ENCODE data around the gene ARL5A.

Gene ARL5A

GRCh38 chr2:151857650-151858049, 29.4 kb upstream of the ARL5A start:
- TF ChIP-seq, protein P1, sequence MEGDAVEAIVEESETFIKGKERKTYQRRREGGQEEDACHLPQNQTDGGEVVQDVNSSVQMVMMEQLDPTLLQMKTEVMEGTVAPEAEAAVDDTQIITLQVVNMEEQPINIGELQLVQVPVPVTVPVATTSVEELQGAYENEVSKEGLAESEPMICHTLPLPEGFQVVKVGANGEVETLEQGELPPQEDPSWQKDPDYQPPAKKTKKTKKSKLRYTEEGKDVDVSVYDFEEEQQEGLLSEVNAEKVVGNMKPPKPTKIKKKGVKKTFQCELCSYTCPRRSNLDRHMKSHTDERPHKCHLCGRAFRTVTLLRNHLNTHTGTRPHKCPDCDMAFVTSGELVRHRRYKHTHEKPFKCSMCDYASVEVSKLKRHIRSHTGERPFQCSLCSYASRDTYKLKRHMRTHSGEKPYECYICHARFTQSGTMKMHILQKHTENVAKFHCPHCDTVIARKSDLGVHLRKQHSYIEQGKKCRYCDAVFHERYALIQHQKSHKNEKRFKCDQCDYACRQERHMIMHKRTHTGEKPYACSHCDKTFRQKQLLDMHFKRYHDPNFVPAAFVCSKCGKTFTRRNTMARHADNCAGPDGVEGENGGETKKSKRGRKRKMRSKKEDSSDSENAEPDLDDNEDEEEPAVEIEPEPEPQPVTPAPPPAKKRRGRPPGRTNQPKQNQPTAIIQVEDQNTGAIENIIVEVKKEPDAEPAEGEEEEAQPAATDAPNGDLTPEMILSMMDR (IDR thresholded peaks at IDR 0.05): no peak

GRCh38 chr2:151855111-151855510, 26.9 kb upstream of the ARL5A start:
- TF ChIP-seq, protein P1 (IDR thresholded peaks at IDR 0.05): no peak

DNA sequence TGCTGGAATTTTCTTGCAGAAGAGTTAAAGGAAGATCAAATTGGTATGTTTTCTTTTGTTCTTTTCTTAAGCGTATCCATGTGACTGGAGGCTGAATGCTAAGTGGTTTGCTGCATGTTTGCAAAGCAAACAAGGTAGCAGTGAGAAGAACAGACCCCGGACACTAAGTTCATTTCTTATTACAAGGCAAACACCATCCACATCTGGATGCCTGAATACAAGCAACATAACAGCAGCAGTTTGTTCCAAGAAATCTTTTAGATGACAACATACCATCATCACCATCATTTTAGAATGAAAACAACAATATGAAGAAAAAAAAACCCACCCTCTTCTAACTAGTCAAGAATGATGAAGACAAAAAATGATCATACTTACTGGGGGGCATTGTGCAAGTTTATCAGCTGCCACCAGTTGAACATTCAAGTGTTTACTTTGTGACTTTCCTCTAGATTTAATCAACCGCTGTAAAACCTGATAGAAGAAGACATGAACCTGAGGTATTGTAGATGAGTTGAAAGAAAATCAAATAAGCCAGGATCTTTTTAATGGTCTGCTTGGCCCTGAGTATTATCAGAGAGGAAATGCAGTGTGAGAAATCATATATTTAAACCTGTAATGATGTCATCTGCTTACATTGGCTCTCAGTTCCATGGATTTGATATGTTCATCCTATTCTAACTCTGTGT, 25.0 kb upstream of the ARL5A start:
- TF ChIP-seq, protein P1 (IDR thresholded peaks at IDR 0.05): no peak

DNA sequence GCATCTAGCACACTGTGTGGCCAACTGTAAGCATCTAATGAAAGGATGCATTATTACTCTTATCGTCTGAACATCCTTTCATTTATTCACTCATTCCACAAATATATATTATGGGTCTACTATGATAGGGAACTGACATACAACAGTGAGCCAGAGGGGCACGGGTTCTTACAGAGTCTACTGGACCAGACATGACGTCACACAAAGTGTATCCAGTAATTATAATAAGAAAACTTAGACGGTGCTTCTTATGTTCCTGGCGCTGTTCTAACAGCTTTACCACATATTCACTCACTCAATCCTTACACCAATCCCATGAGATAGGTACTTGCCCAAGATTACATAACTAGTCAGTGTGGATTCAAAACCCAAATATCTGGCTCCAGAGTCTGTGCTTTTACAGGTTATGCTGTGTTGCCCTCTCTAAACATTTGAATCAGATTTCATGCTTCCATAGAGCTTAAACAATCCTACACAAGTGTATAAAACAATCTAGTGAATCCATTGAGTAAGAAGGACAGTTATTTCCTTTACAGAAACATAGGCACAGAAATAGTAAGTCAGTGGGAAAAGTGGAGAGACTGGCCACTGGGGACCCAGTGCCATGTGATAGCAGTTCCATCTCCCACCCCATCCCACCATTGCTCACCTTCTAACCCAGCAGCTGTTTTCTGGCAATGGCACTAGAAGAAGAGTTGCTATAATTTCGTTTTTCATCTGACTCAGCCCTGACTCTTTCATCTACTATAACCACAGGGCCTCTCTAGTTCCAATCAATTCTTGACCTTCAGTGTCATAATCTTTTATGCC, 24.2 kb upstream of the ARL5A start:
- TF ChIP-seq, protein P1 (IDR thresholded peaks at IDR 0.05): no peak

GRCh38 chr2:151851761-151852160, 23.5 kb upstream of the ARL5A start:
- TF ChIP-seq, protein P1 (IDR thresholded peaks at IDR 0.05): no peak

DNA sequence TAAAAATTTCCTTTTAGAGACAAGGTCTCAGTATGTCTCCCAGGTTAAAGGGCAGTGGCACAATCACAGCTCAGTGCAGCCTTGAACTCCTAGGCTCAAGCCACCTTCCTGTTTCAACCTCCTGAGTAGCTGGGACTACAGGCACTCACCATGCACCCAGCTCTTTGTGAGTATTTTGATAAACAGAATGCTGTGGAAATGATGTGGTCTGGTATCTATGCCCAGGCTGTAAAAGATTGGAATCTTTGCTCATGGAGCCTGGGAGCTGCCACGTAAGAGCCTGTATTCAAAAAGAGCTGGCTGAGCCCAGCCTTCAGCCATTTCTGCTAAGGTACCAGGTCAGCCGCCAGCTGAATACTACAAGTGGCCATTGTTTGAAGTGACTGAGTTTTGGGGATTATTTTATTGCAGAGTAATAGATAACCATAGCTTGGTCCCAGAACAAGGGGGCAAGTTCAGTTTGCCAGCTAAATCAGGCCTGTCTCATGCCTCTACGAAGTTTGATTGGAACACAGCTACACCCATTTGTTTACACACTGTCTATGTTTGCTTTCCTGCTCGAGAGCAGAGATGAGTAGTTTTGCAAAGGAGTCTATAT, 21.3 kb upstream of the ARL5A start:
- TF ChIP-seq, protein P1 (IDR thresholded peaks at IDR 0.05): no peak

GRCh38 chr2:151845884-151846283, 17.7 kb upstream of the ARL5A start:
- TF ChIP-seq, protein P1 (IDR thresholded peaks at IDR 0.05): no peak

All from LNCAP (cell line).